LNCaP clone FGC (cell line): Measurements from ENCODE around the gene CCDC9.
"Not testable (repeated sequence)": the region's sequence is repeated elsewhere in the genome, so short reads cannot be mapped to it uniquely, and the experiment has no call there.

Experiments
- DNase-seq: peaks from one replicate; pipeline ENCODE4 v3.0.0-alpha.2; 2011; ENCODE audit warnings: low read depth
- H3K4me3 ChIP-seq: 2 replicates; pipeline ENCODE4 v1.5.1; 2011; ENCODE audit warnings: mild to moderate bottlenecking, low read depth, low read length, control low read depth
- CTCF ChIP-seq: IDR thresholded peaks from 2 replicates; pipeline ENCODE4 v1.5.1; 2012; ENCODE audit warnings: mild to moderate bottlenecking; ENCODE audit not compliant: control insufficient read depth, insufficient read depth; ENCODE audit errors: extremely low read depth

Gene CCDC9

GRCh38 chr19:47273313-47274070 lies 17.2 kb downstream of the CCDC9 start:
- DNase-seq: peak; percentile 36
- TF ChIP-seq CTCF: no peak
- H3K4me3 ChIP-seq: peak overlapping the region; percentile 68

- H3K4me3 ChIP-seq: peak within 1 kb of the TSS; percentile 68
- peak; percentile 25 for DNase-seq
- no peak for TF ChIP-seq CTCF
Observed at GRCh38 chr19:47274071-47274890, 18.0 kb downstream of the CCDC9 start, which contains the start of gene INAFM1. INAFM1 (plus strand) TSS chr19:47274885; CDS start chr19:47274920, 35 bp downstream.

- H3K4me3 ChIP-seq: peak overlapping the region; percentile 32
- no peak for DNase-seq
Observed at GRCh38 chr19:47274891-47275761, 18.8 kb downstream of the CCDC9 start.

GRCh38 chr19:47275791-47276461 lies 19.6 kb downstream of the CCDC9 start:
- no peak for DNase-seq
- no peak overlapping the region for H3K4me3 ChIP-seq
- TF ChIP-seq CTCF: no peak

More at GRCh38 chr19:47274891-47275761, 18.8 kb downstream of the CCDC9 start:
- TF ChIP-seq CTCF: no peak

- H3K4me3 ChIP-seq, DNase-seq: not testable (repeated sequence)
Observed at GRCh38 chr19:47276513-47276912, 20.2 kb downstream of the CCDC9 start.

GRCh38 chr19:47280183-47280797 lies 24.0 kb downstream of the CCDC9 start:
- H3K4me3 ChIP-seq: no peak overlapping the region
- DNase-seq: no peak
- no peak for TF ChIP-seq CTCF
